C1 segment of cervical spinal cord (tissue), 14 donors: ENCODE measurements around the gene ASPG.

Experiments
- DNase-seq, 14 donors: peaks; one replicate each; lab custom pipeline; 2025; lab: John Stamatoyannopoulos, UW

ASPG gene

GRCh38 chr14:104093366-104094055, 8.0 kb downstream of the ASPG start:
- DNase-seq: no peak

DNA sequence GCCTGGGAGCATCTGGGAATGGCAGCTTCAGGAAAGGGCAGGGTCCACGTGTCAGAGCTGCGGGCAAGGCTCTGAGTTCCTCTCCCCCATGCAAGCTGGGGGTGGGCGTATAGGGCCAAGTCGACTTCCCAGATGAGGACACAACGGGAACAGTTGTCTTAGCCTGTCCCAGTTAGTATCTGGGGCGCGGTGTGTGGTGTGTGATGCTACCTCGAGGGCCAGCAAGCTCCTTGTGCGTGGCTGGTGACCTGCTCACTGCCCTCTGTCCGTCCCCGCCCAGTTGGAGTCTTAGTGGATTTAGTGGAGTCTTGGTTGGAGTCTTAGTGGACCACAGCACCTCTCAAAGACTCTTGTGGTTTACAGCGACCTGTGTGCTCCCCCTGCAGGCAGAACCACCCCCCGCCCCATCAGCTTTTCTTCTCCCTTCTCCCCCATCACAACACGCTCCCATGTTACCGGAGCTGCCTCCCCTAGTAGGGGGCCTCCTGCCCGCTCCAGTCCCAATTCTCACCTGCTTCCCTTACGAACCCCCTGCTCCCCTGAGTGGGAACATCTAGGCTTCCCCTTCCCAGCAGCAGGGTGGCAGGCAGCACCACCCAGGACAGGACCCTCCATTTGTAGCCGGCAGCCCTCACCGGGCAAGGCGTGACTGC, 8.7 kb downstream of the ASPG start:
- no peak for DNase-seq

DNA sequence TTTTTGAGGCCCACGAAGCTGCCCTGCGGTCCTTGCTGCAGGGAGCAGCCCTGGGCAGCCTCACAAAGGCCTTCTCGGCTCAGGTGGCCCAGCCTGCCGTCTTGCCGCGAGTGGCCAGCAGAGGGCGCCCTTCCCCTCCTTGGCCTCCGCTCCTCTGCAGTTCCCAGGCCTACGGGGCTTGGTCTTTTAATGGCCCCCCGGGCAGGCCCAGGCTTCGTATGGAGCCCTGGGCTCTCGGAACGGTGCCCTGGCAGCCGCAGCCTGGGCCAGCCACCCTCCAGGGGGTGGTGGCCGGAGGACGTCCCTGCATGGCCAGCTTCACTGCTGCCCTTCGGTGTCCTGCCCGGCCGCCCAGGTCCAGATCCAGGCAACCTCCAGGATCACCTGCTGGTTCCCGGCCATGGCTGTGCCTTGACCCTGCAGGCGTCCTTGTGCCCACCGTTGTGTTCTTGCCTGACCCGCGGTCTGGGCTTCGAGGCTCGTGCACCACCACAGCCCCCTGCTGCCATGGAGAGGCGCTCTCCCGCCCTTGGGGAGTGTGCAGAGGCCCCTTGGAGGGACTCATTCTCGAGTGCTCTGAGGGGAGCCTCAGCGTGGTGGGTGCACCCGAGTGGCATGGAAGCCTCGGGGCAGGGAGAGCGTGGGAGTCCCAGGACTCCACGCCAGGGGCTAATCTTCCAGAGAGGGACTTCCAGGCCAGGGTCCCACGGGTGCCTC, 9.4 kb downstream of the ASPG start:
- DNase-seq: peak in 7 of 14 donors; percentile 6 to 51 (median 12)

- no peak for DNase-seq
Observed at GRCh38 chr14:104095426-104096310, 10.2 kb downstream of the ASPG start.

DNA sequence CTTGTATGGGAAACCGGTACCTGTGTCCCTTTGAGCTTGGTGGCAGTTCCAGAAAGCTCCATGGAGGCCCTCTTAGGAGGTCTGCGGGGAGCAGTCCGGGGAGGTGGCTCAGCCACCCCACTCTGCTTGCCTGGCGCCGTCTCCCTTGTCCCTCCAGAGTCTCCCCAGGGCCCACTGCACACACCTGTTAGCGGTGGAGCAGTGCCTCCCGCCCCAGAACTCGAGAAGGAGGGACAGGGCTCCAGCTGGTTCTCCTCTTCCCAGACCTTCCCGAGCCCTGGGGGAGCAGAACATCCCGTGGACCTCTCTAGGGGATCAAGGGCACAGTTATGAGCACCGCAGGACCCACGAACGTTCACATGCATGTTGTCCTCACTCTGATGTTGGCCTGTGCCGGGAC, 10.8 kb downstream of the ASPG start:
- no peak for DNase-seq

DNA sequence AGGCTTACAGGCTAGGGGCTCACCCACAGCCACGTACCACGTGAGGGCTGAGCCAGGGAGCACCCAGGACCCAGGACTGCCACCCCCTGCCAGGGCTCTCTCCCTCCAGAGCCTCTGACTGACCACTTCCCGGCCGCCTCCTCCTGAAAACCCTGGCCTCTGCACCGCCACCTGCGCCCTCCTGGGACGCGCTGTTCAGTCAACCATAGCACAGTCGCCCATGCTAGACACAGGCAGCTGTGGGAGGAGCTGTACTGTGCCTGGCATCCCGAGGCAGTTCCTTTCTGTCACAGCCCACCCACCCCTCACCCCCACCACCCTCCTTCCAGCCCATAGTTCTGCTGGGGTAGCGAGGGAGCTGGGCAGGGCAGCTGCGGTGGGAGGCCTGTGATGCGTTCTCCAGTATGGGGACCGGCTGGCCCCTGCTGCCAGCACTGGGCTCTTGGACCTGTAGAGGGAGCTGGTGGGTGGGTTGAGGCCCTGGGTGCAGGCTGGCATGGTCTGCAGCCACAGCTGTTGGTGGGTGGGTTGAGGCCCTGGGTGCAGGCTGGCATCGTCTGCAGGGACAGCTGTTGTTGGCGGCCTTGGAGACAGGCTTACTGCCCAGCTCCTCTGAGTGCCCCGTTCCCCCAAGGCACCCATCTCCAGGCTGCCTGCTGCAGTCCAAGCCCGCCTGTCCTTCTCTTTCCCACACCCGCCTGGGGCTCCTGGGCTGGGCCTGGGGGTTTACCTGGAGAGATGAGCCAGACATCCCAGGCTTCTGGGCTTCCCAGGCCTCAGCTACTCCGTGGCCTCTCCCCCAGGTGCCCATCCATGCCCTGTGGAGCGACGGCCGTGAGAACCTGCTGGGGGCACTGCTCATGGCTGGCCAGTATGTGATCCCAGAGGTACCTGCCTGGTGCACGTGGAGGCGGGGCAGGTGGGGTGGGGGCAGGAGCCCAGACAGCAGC, 11.5 kb downstream of the ASPG start:
- no peak for DNase-seq

DNA sequence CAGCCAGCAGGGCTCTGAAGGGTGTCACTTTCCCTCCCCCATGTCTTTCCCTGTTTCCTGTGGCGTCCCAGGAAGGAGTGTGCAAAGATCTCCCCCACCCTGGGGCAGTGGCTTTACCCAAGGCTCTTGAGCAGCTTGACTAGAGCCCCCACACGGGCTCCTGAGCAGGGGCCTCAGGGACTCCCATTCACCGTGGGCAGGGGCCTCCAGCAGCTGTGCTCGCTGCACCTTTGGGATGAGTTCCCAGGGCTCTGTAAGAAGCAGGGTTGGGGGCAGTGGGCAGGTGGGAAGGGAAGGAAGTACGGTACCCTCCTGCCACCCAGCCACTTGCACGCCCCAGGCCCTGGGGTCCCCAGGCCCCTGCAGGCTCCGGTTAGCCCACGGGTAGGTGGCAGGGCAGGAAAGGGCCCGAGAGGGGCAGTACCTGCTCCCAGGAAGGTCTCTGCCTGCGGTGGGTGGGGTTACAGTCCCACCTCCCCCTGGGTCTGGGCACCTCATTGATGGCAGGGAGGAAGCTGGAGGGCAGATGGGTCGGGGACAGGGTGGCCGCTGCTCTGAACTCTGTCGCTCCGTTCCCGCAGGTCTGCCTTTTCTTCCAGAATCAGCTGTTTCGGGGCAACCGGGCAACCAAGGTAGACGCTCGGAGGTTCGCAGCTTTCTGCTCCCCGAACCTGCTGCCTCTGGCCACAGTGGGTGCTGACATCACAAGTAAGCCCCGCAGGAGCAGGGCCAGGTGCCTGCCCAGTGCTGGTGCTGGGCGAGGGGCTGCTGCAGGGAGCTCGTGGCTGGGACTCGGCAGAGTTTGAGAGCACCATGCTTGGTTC, 13.0 kb downstream of the ASPG start:
- DNase-seq: no peak

- DNase-seq: no peak
Observed at GRCh38 chr14:104099096-104100041, 13.9 kb downstream of the ASPG start.

DNA sequence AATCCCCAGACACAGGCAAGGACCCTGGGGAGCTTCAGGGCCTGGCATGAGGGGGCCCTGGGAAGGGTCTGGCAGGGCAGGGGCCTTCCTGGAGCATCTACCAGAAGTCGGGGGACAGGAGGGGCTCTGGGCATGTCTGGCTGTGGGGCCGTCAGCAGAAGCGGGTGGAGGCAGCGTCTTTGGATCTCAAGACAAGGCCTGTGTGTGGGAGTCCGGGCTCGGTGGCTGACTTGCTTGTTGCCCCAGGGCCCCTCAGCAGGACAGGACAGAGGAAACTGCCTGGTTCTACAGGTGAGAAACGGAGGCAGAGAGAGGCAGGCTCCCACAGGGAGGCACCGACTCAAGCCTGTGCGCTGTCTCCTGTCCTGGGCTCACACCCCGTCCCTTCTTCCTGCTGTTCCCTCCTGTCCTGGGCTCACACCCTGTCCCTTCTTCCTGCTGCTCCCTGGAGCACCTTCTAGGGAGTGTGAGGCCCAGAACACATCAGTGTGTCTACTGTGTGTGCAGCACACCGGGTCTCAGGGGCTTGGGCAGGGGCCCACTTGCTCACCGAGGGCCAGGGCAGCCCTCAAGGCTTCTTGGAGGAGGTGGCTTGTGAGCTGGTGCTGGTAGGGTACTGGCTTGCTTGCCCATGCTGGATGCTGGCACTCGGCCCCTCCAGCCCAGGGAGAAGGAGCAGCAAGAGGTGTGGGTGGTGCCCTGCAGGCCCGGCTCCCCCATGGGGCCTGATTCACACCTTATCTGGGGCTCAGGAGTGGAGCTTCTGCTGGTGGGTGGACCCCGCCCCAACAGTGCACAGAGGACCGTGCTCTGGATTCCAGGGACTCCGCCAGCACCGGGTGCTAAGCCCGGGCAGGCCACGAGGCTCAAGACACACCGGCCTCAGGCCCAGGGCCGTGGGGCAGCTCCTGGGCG, 14.9 kb downstream of the ASPG start:
- no peak for DNase-seq

- no peak for DNase-seq
Observed at GRCh38 chr14:104101086-104101621, 15.7 kb downstream of the ASPG start.

GRCh38 chr14:104101651-104102281, 16.3 kb downstream of the ASPG start:
- no peak for DNase-seq

- no peak for DNase-seq
Observed at GRCh38 chr14:104102282-104102914, 16.9 kb downstream of the ASPG start.

DNA sequence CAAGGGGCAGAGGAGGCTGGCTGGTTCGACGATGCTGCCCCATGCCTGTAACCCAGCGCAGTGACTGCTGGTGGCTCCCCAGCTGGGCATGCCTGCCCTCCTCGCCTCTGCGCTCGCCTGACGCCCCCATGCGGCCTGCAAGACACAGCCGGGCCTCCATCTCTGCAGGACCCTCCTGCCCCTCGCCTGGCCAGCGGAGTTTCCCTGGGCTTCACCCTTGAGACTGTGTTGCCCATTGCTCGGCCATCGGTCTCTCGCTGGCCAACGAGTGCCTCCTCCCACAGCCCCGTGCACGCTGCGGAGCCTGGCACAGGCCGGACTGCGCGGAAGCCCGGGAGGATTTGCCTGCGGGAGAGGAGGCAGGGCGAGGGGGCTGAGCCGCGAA, 17.6 kb downstream of the ASPG start:
- DNase-seq: no peak

- DNase-seq: no peak
Observed at GRCh38 chr14:104103446-104104075, 18.1 kb downstream of the ASPG start.

DNA sequence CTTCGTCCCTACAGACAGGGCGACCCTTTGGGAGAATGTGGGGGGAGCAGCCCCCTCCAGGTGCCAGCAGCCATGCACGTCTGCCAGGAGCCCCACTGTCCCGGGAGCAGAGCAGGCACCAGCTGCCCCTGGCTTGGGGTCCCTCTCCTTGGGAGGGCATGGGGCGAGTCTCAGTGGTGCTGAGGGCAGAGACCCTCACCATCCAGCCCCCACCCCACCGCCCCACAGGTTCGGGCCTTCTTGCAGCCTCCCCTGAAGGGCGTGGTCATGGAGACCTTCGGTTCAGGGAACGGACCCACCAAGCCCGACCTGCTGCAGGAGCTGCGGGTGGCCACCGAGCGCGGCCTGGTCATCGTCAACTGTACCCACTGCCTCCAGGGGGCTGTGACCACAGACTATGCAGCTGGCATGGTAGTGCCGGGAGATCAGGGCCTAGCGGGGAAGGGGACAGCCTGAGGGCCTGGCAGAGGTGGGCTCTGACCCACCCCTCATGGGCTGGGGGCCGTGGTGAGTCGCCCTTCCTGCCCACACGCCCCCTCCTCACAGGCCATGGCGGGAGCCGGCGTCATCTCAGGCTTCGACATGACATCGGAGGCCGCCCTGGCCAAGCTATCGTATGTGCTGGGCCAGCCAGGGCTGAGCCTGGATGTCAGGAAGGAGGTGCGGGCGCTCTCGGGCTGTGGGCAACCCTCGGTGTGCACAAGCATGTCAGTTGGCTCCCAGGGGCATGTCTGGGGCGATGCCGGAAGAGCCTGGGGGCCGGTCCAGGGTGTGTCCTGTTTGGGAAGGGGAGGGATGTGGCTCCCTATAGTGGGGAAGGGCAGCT, 18.8 kb downstream of the ASPG start:
- no peak for DNase-seq
